H9 (cell line): ENCODE measurements around the gene VPS39. TPM values are rescaled to one million over a fixed set of nuclear protein-coding genes. Genes with fewer than 3 reads are reported as not detected.

ENCODE experiments used
- DNase-seq: peaks from one replicate; pipeline ENCODE4 v3.0.0-alpha.2; 2017
- H2AFZ ChIP-seq: one replicate; pipeline ENCODE4 v1.6.1; 2013; ENCODE audit warnings: mild to moderate bottlenecking, low read length, control low read depth, moderate library complexity
- H2AK5ac ChIP-seq: 2 replicates; pipeline ENCODE4 v1.6.1; 2013; ENCODE audit warnings: low read length, control low read depth, mixed read lengths; ENCODE audit not compliant: insufficient read length
- H2BK120ac ChIP-seq: one replicate; pipeline ENCODE4 v1.6.1; 2013; ENCODE audit warnings: low read depth, mild to moderate bottlenecking, low read length, control low read depth, inconsistent platforms; ENCODE audit not compliant: poor library complexity, severe bottlenecking
- H2BK12ac ChIP-seq: 2 replicates; pipeline ENCODE4 v1.6.1; 2013; ENCODE audit warnings: low read length, control low read depth, mixed read lengths, low read depth; ENCODE audit not compliant: insufficient read length
- H2BK15ac ChIP-seq: 2 replicates; pipeline ENCODE4 v1.6.1; 2013; ENCODE audit warnings: low read depth, low read length, control low read depth
- H2BK20ac ChIP-seq: one replicate; pipeline ENCODE4 v1.6.1; 2013; ENCODE audit warnings: low read depth, mild to moderate bottlenecking, low read length, control low read depth, inconsistent platforms; ENCODE audit not compliant: poor library complexity, severe bottlenecking
- H2BK5ac ChIP-seq: 2 replicates; pipeline ENCODE4 v1.6.1; 2013; ENCODE audit warnings: low read length, control low read depth, mixed read lengths; ENCODE audit not compliant: insufficient read length
- H3K14ac ChIP-seq: 2 replicates; pipeline ENCODE4 v1.6.1; 2013; ENCODE audit warnings: low read length, control low read depth; ENCODE audit not compliant: insufficient read depth
- H3K18ac ChIP-seq: 2 replicates; pipeline ENCODE4 v1.6.1; 2013; ENCODE audit warnings: low read depth, mild to moderate bottlenecking, mixed read lengths, low read length, control low read depth; ENCODE audit not compliant: insufficient read length
- H3K23ac ChIP-seq: 2 replicates; pipeline ENCODE4 v1.6.1; 2013; ENCODE audit warnings: low read length, control low read depth, mixed read lengths, low read depth; ENCODE audit not compliant: insufficient read length
- H3K23me2 ChIP-seq: 2 replicates; pipeline ENCODE4 v1.6.1; 2013; ENCODE audit warnings: low read depth, mild to moderate bottlenecking, mixed read lengths, low read length, control low read depth; ENCODE audit not compliant: insufficient read length, poor library complexity, severe bottlenecking
- H3K27ac ChIP-seq: 2 replicates; pipeline ENCODE4 v1.5.1; 2013; ENCODE audit warnings: low read length, control low read depth, mixed read lengths, low read depth; ENCODE audit not compliant: insufficient read length
- H3K27me3 ChIP-seq: 2 replicates; pipeline ENCODE4 v1.6.1; 2013; ENCODE audit warnings: low read length, control low read depth, inconsistent platforms; ENCODE audit not compliant: insufficient read depth
- H3K4ac ChIP-seq: 2 replicates; pipeline ENCODE4 v1.6.1; 2013; ENCODE audit warnings: low read depth, mild to moderate bottlenecking, control low read depth, inconsistent platforms, low read length, moderate library complexity
- H3K4me1 ChIP-seq: 2 replicates; pipeline ENCODE4 v1.6.1; 2013; ENCODE audit warnings: low read length, control low read depth, inconsistent platforms; ENCODE audit not compliant: insufficient read depth
- H3K4me2 ChIP-seq: 2 replicates; pipeline ENCODE4 v1.6.1; 2013; ENCODE audit warnings: low read length, control low read depth, mixed read lengths; ENCODE audit not compliant: insufficient read length, insufficient read depth
- H3K56ac ChIP-seq: 2 replicates; pipeline ENCODE4 v1.6.1; 2013; ENCODE audit warnings: low read depth, mild to moderate bottlenecking, mixed read lengths, low read length, control low read depth; ENCODE audit not compliant: insufficient read length
- H3K79me1 ChIP-seq: 2 replicates; pipeline ENCODE4 v1.6.1; 2013; ENCODE audit warnings: low read depth, mild to moderate bottlenecking, moderate library complexity, low read length, control low read depth, inconsistent platforms; ENCODE audit not compliant: insufficient read depth, poor library complexity, severe bottlenecking
- H3K79me2 ChIP-seq: 2 replicates; pipeline ENCODE4 v1.6.1; 2013; ENCODE audit warnings: low read length, control low read depth, inconsistent platforms; ENCODE audit not compliant: insufficient read depth
- H3K9ac ChIP-seq: 2 replicates; pipeline ENCODE4 v1.6.1; 2013; ENCODE audit warnings: low read length, control low read depth, mixed read lengths; ENCODE audit not compliant: insufficient read length; ENCODE audit errors: extremely low read depth
- H3K9me3 ChIP-seq: one replicate; pipeline ENCODE4 v1.6.1; 2013; ENCODE audit warnings: low read depth, low read length, inconsistent platforms; ENCODE audit not compliant: control insufficient read depth
- H3T11ph ChIP-seq: one replicate; pipeline ENCODE4 v1.6.1; 2013; ENCODE audit warnings: mild to moderate bottlenecking, low read length, control low read depth, inconsistent platforms
- H4K20me1 ChIP-seq: one replicate; pipeline ENCODE4 v1.6.1; 2013; ENCODE audit not compliant: control insufficient read depth, insufficient read length, insufficient read depth
- H4K5ac ChIP-seq: 2 replicates; pipeline ENCODE4 v1.6.1; 2013; ENCODE audit warnings: low read depth, mild to moderate bottlenecking, mixed read lengths, low read length, control low read depth; ENCODE audit not compliant: insufficient read length
- H4K8ac ChIP-seq: replicated peaks from 2 replicates; pipeline ENCODE4 v1.6.1; 2013; ENCODE audit warnings: low read length, control low read depth, mixed read lengths, low read depth; ENCODE audit not compliant: insufficient read length
- H4K91ac ChIP-seq: 2 replicates; pipeline ENCODE4 v1.6.1; 2013; ENCODE audit warnings: low read depth, mild to moderate bottlenecking, moderate library complexity, mixed read lengths, low read length, control low read depth; ENCODE audit not compliant: insufficient read length
- H3K27ac Mint-ChIP-seq, 3 experiments: 2 replicates in 2 of 3; 3 replicates in 1 of 3; pipeline ENCODE4 v1.8.0; 2020 to 2021; ENCODE audit warnings: mixed read lengths in 3 of 3, mild to moderate bottlenecking in 1 of 3, moderate library complexity in 1 of 3
- H3K27me3 Mint-ChIP-seq: 2 replicates; pipeline ENCODE4 v1.8.0; 2021; ENCODE audit warnings: low read depth, mild to moderate bottlenecking, moderate library complexity, mixed read lengths
- H3K36me3 Mint-ChIP-seq, 3 experiments: 2 replicates in 2 of 3; 3 replicates in 1 of 3; pipeline ENCODE4 v1.8.0; 2020 to 2021; ENCODE audit warnings: low read depth in 3 of 3, mixed read lengths in 3 of 3; ENCODE audit not compliant: insufficient read depth in 1 of 3
- H3K4me1 Mint-ChIP-seq, 2 experiments: 2 replicates each; pipeline ENCODE4 v1.8.0; 2020; ENCODE audit warnings: mixed read lengths in 2 of 2
- H3K4me3 Mint-ChIP-seq, 2 experiments: 2 replicates in 1 of 2; 3 replicates in 1 of 2; pipeline ENCODE4 v1.8.0; 2020 to 2021; ENCODE audit warnings: mild to moderate bottlenecking in 2 of 2, mixed read lengths in 2 of 2, moderate library complexity in 1 of 2
- H3K9me3 Mint-ChIP-seq, 2 experiments: 2 replicates in 1 of 2; 3 replicates in 1 of 2; pipeline ENCODE4 v1.8.0; 2020; ENCODE audit warnings: mild to moderate bottlenecking in 2 of 2, mixed read lengths in 2 of 2, moderate library complexity in 1 of 2
- CTCF ChIP-seq: fragments of 200-600 bp; sonication (generic); conservative IDR thresholded peaks from 3 replicates; pipeline ENCODE4 v1.8.0; 2021; ENCODE audit warnings: antibody characterized with exemption, mild to moderate bottlenecking
- WGBS: extraction: QIAGEN DNeasy Blood & Tissue Kit; methylation state at CpG from one replicate; pipeline ENCODE4 v1.1.7; 2013; ENCODE audit warnings: missing lambda C conversion rate, low lambda C conversion rate, mixed read lengths; ENCODE audit not compliant: insufficient read length; ENCODE audit errors: extremely low coverage; 5-methylcytosine and 5-hydroxymethylcytosine counted together
- total RNA-seq: library from RNA; stranded (reverse); gene quantifications from 2 replicates; pipeline ENCODE4 v1.2.1, GENCODE V29; 2021

VPS39 gene
- total RNA-seq, 1 experiment from 2014 or later = 48.6 TPM

GRCh38 chr15:42128476-42128875 lies 79.6 kb downstream of the VPS39 start:
- Histone ChIP-seq H4K20me1 (no peaks in the 10 kb centered on the region), H3K4me2 (no peak overlapping the region), H2AK5ac (no peak overlapping the region), H3K79me1 (no peaks in the 10 kb centered on the region), H3K9me3 (no peaks in the 10 kb centered on the region), H2BK15ac (no peak overlapping the region), H4K91ac (no peak overlapping the region), H2BK5ac (no peak overlapping the region), H3K27ac (no peak overlapping the region), H3K23ac (no peak overlapping the region), H3K4ac (no peak overlapping the region), H2BK12ac (no peak overlapping the region), H3K56ac (no peak overlapping the region), H3K18ac (no peak overlapping the region), H3K23me2 (no peaks in the 10 kb centered on the region), H3K4me1 (no peaks in the 10 kb centered on the region), H4K8ac (no peak overlapping the region), H3T11ph (no peak overlapping the region), H2BK120ac (no peak overlapping the region), H3K14ac (no peak overlapping the region), H4K5ac (no peak overlapping the region), H3K9ac (no peak overlapping the region), H2BK20ac (no peak overlapping the region), H3K27me3 (no peaks in the 10 kb centered on the region), H2AFZ (no peak overlapping the region), H3K79me2 (no peaks in the 10 kb centered on the region)
- no peak for DNase-seq
- WGBS = no CpG with 5 or more reads among the region's 6 CpGs
- H3K9me3 Mint-ChIP-seq = no peaks in the 10 kb centered on the region
- no peaks in the 10 kb centered on the region; the same call in 1 of the 2 replicates for H3K27me3 Mint-ChIP-seq
- TF ChIP-seq CTCF = no peak
- H3K27ac Mint-ChIP-seq = no peak overlapping the region
- no peak overlapping the region for H3K4me3 Mint-ChIP-seq
- H3K4me1 Mint-ChIP-seq = peaks cover 7 to 12% of the 10 kb centered on the region in 2 experiments
- no peaks in the 10 kb centered on the region for H3K36me3 Mint-ChIP-seq
